D721Med (cell line): ENCODE data around the gene PRKCQ.
"Not testable (repeated sequence)": the region's sequence is repeated elsewhere in the genome, so short reads cannot be mapped to it uniquely, and the experiment has no call there.

Source experiments
- DNase-seq: peaks from one replicate; pipeline ENCODE4 v3.0.0; 2011; ENCODE audit warnings: low spot score; ENCODE audit not compliant: insufficient read length
- FAIRE-seq: peaks from 2 replicates; lab custom pipeline; 2011; peaks lifted over from hg19 to GRCh38; lab: Jason Lieb, UNC
- TF ChIP-seq, protein P1 (sequence below): IDR thresholded peaks from 2 replicates; pipeline ENCODE4 v1.5.1; 2012; ENCODE audit warnings: mild to moderate bottlenecking, control low read depth; ENCODE audit not compliant: insufficient read depth; ENCODE audit errors: missing control alignments

Gene PRKCQ

DNA sequence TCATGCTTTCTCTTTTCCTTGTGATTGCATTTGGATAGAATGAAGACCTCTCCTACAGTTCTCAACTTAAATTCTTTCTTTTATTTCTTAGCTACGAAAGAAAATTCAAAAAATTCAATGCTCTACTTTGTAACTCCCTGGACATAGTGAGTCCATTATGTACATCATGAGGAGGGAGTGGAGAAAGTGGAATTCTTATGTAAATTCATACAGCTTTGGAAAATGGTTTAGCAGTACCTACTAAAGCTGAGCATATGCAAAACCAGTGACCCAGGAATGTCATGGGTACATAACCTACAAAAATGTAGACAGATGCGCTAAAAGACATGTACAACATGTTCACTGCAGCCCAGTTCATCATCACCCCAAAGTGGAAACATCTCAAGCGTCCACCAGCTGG is 8.8 kb upstream of the PRKCQ start:
- TF ChIP-seq, protein P1, sequence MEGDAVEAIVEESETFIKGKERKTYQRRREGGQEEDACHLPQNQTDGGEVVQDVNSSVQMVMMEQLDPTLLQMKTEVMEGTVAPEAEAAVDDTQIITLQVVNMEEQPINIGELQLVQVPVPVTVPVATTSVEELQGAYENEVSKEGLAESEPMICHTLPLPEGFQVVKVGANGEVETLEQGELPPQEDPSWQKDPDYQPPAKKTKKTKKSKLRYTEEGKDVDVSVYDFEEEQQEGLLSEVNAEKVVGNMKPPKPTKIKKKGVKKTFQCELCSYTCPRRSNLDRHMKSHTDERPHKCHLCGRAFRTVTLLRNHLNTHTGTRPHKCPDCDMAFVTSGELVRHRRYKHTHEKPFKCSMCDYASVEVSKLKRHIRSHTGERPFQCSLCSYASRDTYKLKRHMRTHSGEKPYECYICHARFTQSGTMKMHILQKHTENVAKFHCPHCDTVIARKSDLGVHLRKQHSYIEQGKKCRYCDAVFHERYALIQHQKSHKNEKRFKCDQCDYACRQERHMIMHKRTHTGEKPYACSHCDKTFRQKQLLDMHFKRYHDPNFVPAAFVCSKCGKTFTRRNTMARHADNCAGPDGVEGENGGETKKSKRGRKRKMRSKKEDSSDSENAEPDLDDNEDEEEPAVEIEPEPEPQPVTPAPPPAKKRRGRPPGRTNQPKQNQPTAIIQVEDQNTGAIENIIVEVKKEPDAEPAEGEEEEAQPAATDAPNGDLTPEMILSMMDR = no peak
- DNase-seq (no peak), FAIRE-seq (no peak)

DNA sequence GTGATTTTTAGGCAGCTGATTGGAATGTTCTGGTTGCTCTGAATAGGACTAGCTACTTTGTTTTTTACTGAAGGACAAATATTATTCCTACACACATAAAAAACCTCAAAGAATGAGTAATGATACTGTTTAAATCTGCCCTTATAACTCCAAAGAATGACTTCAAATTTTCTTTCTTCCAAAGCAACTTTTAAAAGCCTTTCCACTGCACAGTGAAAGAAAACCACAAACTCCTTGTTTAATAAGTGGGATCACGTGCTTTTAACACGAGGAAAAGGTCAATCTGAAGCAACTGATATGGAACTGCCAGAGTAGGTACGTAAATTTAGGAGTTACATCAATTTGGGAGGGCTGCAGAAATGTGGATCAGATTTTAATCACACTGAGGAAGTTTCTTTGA is 8.0 kb upstream of the PRKCQ start:
- TF ChIP-seq, protein P1 = no peak
- DNase-seq (no peak), FAIRE-seq (no peak)

DNA sequence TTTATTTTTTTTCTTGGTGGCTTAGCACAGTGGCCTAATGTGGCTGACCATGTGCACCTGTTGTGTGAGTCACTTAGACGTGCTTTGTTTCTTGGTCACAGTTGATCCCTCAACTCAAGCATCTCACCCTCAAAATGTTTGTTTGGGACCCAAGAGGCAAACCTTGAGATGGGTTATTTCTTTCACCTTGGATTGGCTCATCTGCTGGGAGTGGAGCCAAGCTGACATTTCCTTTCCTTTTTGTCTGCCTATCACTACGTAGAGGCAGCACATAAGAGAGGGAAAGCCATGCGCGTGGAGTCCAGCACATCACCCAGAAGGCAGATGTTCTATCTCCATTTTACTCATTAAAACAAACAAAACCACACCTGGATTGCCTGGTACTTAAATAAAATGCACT is 6.4 kb upstream of the PRKCQ start:
- no peak for DNase-seq
- TF ChIP-seq, protein P1 = no peak
- FAIRE-seq = no peak

DNA sequence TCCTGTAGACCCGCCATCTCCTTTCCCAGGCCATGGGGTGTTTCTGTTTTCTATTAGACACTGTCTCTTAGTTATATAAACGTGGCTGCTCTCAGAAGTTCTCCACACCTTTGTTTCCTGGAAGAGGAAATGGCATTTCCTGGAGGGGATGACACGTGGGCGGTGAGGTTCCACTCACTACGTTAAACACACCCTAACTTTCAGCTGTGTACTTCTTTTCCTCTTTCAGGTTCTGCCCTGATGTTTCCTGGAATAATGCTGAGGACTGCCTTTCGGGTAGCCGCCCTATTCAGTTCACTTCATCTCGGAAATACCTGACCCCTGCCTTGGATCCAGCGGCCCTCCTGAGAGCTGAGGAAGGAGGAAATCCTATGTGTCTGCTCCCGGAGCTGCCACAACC is 3.4 kb upstream of the PRKCQ start:
- TF ChIP-seq, protein P1 = no peak
- DNase-seq (no peak), FAIRE-seq (no peak)

DNA sequence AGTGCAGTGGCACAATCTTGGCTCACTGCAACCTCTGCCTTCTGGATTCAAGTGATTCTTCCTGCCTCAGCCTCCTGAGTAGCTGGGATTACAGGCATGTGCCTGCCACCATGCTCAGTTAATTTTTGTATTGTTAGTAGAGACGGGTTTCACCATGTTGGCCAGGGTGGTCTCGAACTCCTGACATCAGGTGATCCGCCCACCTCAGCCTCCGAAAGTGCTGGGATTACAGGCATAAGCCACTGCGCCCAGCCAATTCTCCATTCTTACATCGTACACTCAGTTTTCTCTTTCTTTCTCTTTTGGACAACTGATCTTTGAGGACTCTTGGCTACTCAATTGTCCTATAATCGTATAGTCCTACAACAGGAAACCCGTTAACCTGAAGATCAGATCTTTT is 2.8 kb upstream of the PRKCQ start:
- DNase-seq, FAIRE-seq: not testable (repeated sequence)

DNA sequence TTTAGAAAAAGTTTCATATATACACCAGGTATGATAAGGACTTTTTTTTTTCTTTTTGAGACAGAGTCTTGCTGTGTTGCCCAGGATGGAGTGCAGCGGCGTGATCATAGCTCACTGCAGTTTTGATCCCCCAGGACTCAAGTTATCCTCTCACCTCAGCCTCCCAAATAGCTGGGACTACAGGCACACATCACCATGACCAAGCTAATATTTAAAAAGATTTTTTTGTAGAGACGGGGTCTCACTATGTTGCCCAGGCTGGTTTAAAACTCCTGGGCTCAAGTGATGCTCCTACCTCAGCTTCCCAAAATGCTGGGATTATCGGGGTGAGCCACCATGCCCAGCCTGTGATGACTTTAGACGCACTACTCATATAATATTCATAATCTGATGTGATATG is 2.2 kb upstream of the PRKCQ start:
- FAIRE-seq = no peak
- TF ChIP-seq, protein P1 = no peak
- DNase-seq = no peak

DNA sequence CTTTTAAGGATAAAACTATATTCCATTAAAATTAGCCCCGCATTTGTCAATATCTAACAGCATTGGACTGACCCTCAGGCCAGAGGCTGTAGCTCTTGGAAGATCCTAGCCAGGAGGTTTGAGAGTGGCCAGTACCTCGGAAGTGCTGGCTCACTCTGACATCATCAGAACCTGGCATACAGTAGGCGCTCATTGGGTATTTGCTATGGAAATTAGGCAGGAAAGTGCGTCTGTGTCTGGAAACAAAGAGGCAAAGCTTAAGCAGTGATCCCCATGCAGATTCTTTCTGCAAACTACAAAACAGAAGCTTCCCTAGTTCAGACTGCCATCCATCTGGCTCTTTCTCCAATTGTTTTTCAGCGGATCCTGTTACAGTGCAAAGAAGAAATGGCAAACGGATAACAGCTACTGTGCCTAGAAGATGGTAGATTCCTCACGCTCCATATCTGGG is 1.7 kb upstream of the PRKCQ start:
- no peak for DNase-seq
- FAIRE-seq = no peak
- TF ChIP-seq, protein P1 = no peak

DNA sequence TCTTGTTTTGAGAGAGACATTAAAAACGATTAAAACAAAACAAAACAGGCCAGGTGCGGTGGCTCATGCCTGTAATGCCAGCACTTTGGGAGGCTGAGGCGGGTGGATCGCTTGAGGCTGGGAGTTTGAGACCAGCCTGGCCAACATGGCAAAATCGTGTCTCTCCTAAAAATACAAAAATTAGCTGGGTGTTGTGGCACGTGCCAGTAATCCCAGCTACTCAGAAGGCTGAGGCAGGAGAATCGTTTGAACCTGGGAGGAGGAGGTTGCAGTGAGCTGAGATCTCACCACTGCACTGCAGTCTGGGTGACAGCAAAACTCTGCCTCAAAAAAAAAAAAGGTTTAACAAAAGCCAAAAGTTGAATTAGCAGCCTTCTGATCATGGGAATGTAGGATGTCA is 1.1 kb upstream of the PRKCQ start:
- not testable (repeated sequence) for DNase-seq, FAIRE-seq
